Neural cell (in vitro differentiated cells): Measurements from ENCODE around the gene RSRC1. TPM values are rescaled to one million over a fixed set of nuclear protein-coding genes. Genes with fewer than 3 reads are reported as not detected.
A peak's percentile ranks its signal among the peaks of the same experiment; 100 is the strongest.
"Not testable (repeated sequence)": the region's sequence is repeated elsewhere in the genome, so short reads cannot be mapped to it uniquely, and the experiment has no call there.

Source experiments
- H2AFZ ChIP-seq: fragments of 200-600, 300-800 bp; sonication (generic), shearing (Covaris generic); 2 replicates; pipeline ENCODE4 v1.6.0; 2014; ENCODE audit warnings: low read depth, mild to moderate bottlenecking, antibody characterized with exemption, low read length, moderate library complexity
- H3F3A ChIP-seq: fragments of 200-600 bp; shearing (Covaris generic); 2 replicates; pipeline ENCODE4 v1.6.1; 2016; ENCODE audit warnings: mild to moderate bottlenecking, moderate library complexity, mixed read lengths, antibody characterized with exemption, low read length; ENCODE audit not compliant: insufficient read depth, poor library complexity, severe bottlenecking
- H3K27ac ChIP-seq: fragments of 200-600, 300-800 bp; sonication (generic), shearing (Covaris generic); 2 replicates; pipeline ENCODE4 v1.5.1; 2014; ENCODE audit warnings: mild to moderate bottlenecking, low read length, moderate library complexity
- H3K27me3 ChIP-seq: fragments of 300-800, 200-600 bp; sonication (generic), shearing (Covaris generic); 2 replicates; pipeline ENCODE4 v1.6.0; 2014; ENCODE audit warnings: mild to moderate bottlenecking, low read depth, low read length, moderate library complexity; ENCODE audit not compliant: insufficient read depth
- H3K36me3 ChIP-seq: fragments of 300-800, 200-600 bp; sonication (generic), shearing (Covaris generic); 2 replicates; pipeline ENCODE4 v1.5.1; 2014; ENCODE audit warnings: mild to moderate bottlenecking, antibody characterized with exemption, low read length, moderate library complexity; ENCODE audit not compliant: insufficient read depth
- H3K4me2 ChIP-seq: fragments of 300-800, 200-600 bp; sonication (generic), shearing (Covaris generic); 2 replicates; pipeline ENCODE4 v1.6.0; 2014; ENCODE audit warnings: mild to moderate bottlenecking, low read length
- H3K4me3 ChIP-seq: fragments of 300-800, 200-600 bp; sonication (generic), shearing (Covaris generic); 2 replicates; pipeline ENCODE4 v1.5.1; 2014; ENCODE audit warnings: mild to moderate bottlenecking, low read length, moderate library complexity
- H3K79me2 ChIP-seq: fragments of 200-600 bp; shearing (Covaris generic); replicated peaks from 2 replicates; pipeline ENCODE4 v1.6.0; 2014; ENCODE audit warnings: mild to moderate bottlenecking, low read length, moderate library complexity; ENCODE audit not compliant: insufficient read depth
- H3K9ac ChIP-seq: fragments of 300-800, 200-600 bp; sonication (generic), shearing (Covaris generic); 2 replicates; pipeline ENCODE4 v1.6.1; 2016; ENCODE audit warnings: mild to moderate bottlenecking, low read length, mixed read lengths
- H3K9me2 ChIP-seq: fragments of 200-600 bp; shearing (Covaris generic); 2 replicates; pipeline ENCODE4 v1.6.1; 2016; ENCODE audit warnings: mild to moderate bottlenecking, low read length, mixed read lengths; ENCODE audit not compliant: insufficient read depth
- H3K9me3 ChIP-seq: fragments of 200-600, 300-800 bp; sonication (generic), shearing (Covaris generic); 2 replicates; pipeline ENCODE4 v1.6.1; 2016; ENCODE audit warnings: mild to moderate bottlenecking, mixed run types, low read length, moderate library complexity, mixed read lengths
- H4K20me1 ChIP-seq: fragments of 200-600 bp; shearing (Covaris generic); 2 replicates; pipeline ENCODE4 v1.6.1; 2016; ENCODE audit warnings: mild to moderate bottlenecking, mixed run types; ENCODE audit not compliant: insufficient read depth
- EZH2 ChIP-seq: fragments of 200-600, 300-800 bp; shearing (Covaris generic), sonication (generic); IDR thresholded peaks from 2 replicates; pipeline ENCODE4 v1.6.1; 2014; ENCODE audit warnings: antibody characterized with exemption, low read length, borderline replicate concordance, mild to moderate bottlenecking; ENCODE audit not compliant: insufficient read depth, poor library complexity, severe bottlenecking
- POLR2AphosphoS5 ChIP-seq: IDR thresholded peaks from 2 replicates; pipeline ENCODE4 v1.6.1; 2012
- RAD21 ChIP-seq: fragments of 450-650 bp; conservative IDR thresholded peaks from 2 replicates; pipeline ENCODE4 v1.6.1; 2014; ENCODE audit warnings: antibody characterized with exemption, mild to moderate bottlenecking, moderate library complexity
- SMC3 ChIP-seq: fragments of 450-650 bp; conservative IDR thresholded peaks from 2 replicates; pipeline ENCODE4 v1.6.1; 2014; ENCODE audit warnings: antibody characterized with exemption, mild to moderate bottlenecking, moderate library complexity; ENCODE audit not compliant: poor library complexity
- TAF1 ChIP-seq: IDR thresholded peaks from 2 replicates; pipeline ENCODE4 v1.6.1; 2012; ENCODE audit warnings: low read depth
- polyA plus RNA-seq: library from polyadenylated mRNA; depleted of rRNA; stranded (reverse); fragments of >200 nt; gene quantifications from 2 replicates; pipeline ENCODE4 v1.2.3, GENCODE V29; 2014
- TF ChIP-seq, protein P1 (sequence below): fragments of 450-650 bp; IDR thresholded peaks from 2 replicates; pipeline ENCODE4 v1.5.1; 2014; ENCODE audit warnings: antibody characterized with exemption, mild to moderate bottlenecking, moderate library complexity; ENCODE audit not compliant: poor library complexity, severe bottlenecking

The RSRC1 gene
- polyA plus RNA-seq, 1 donor from 2014 or later, result 28.1 TPM

GRCh38 chr3:158313338-158313927 is 203.5 kb downstream of the RSRC1 start:
- Histone ChIP-seq H3K27me3 (no peaks in the 10 kb centered on the region), H3K9me2 (no peaks in the 10 kb centered on the region), H4K20me1 (no peaks in the 10 kb centered on the region), H3K27ac (no peak overlapping the region), H3F3A (no peaks in the 10 kb centered on the region), H3K9me3 (no peaks in the 10 kb centered on the region), H3K36me3 (no peaks in the 10 kb centered on the region), H2AFZ (no peak overlapping the region), H3K4me2 (no peak overlapping the region), H3K9ac (no peak overlapping the region), H3K4me3 (no peak overlapping the region), H3K79me2 (no peaks in the 10 kb centered on the region)
- TF ChIP-seq EZH2 (no peak), TAF1 (no peak), RAD21 (peak; percentile 82), SMC3 (peak; percentile 75), POLR2AphosphoS5 (no peak)
- TF ChIP-seq, protein P1, sequence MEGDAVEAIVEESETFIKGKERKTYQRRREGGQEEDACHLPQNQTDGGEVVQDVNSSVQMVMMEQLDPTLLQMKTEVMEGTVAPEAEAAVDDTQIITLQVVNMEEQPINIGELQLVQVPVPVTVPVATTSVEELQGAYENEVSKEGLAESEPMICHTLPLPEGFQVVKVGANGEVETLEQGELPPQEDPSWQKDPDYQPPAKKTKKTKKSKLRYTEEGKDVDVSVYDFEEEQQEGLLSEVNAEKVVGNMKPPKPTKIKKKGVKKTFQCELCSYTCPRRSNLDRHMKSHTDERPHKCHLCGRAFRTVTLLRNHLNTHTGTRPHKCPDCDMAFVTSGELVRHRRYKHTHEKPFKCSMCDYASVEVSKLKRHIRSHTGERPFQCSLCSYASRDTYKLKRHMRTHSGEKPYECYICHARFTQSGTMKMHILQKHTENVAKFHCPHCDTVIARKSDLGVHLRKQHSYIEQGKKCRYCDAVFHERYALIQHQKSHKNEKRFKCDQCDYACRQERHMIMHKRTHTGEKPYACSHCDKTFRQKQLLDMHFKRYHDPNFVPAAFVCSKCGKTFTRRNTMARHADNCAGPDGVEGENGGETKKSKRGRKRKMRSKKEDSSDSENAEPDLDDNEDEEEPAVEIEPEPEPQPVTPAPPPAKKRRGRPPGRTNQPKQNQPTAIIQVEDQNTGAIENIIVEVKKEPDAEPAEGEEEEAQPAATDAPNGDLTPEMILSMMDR, result peak; percentile 81

- Histone ChIP-seq H3K27ac (no peak overlapping the region), H3F3A (no peaks in the 10 kb centered on the region), H3K9ac (no peak overlapping the region), H3K4me3 (no peak overlapping the region), H4K20me1 (no peaks in the 10 kb centered on the region), H3K9me3 (no peaks in the 10 kb centered on the region), H3K27me3 (no peaks in the 10 kb centered on the region), H3K9me2 (no peaks in the 10 kb centered on the region), H3K79me2 (no peaks in the 10 kb centered on the region), H3K4me2 (no peak overlapping the region), H2AFZ (no peak overlapping the region), H3K36me3 (no peaks in the 10 kb centered on the region)
- TF ChIP-seq POLR2AphosphoS5, result no peak
These were observed 204.8 kb downstream of the RSRC1 start for GRCh38 chr3:158314426-158315357.

- H3K9me3 ChIP-seq, H3K9me2 ChIP-seq, H3F3A ChIP-seq, H2AFZ ChIP-seq, H3K9ac ChIP-seq, H4K20me1 ChIP-seq, H3K36me3 ChIP-seq, H3K27me3 ChIP-seq, H3K27ac ChIP-seq, H3K79me2 ChIP-seq, H3K4me2 ChIP-seq, H3K4me3 ChIP-seq: not testable (repeated sequence)
These were observed 220.0 kb downstream of the RSRC1 start for GRCh38 chr3:158329696-158330441.
